Lung (tissue), 12 donors: ENCODE data around the gene SMYD2. TPM values are rescaled to one million over a fixed set of nuclear protein-coding genes. Genes with fewer than 3 reads are reported as not detected.

Experiments used
- ATAC-seq: fragments of 200-7000 bp; cut with Tn5 transposase; one replicate; pipeline ENCODE4 v1.9.1; 2020; ENCODE audit warnings: moderate number of reproducible peaks; ENCODE audit not compliant: insufficient read depth, low FRiP score
- DNase-seq, 3 donors: peaks; one replicate each; pipeline ENCODE4 v3.0.0-alpha.2; 2013 to 2017
- H3K27ac ChIP-seq, 2 donors: one replicate each; pipeline ENCODE4 v1.5.1; 2013; ENCODE audit warnings: mild to moderate bottlenecking in 2 of 2, moderate library complexity in 2 of 2, control low read depth in 1 of 2, inconsistent platforms in 1 of 2, low read depth in 1 of 2, low read length in 1 of 2
- H3K27me3 ChIP-seq, 3 donors: one replicate each; pipeline ENCODE4 v1.5.1; 2013; ENCODE audit warnings: low read length in 2 of 3; ENCODE audit not compliant: control insufficient read depth in 3 of 3, insufficient read depth in 3 of 3
- H3K36me3 ChIP-seq, 4 donors: one replicate each; pipeline ENCODE4 v1.5.1; 2013; ENCODE audit warnings: low read length in 4 of 4, mild to moderate bottlenecking in 1 of 4, moderate library complexity in 1 of 4; ENCODE audit not compliant: control insufficient read depth in 4 of 4, insufficient read depth in 4 of 4
- H3K4me1 ChIP-seq, 5 donors: one replicate each; pipeline ENCODE4 v1.5.1; 2013; ENCODE audit warnings: low read length in 5 of 5, mild to moderate bottlenecking in 2 of 5, moderate library complexity in 1 of 5; ENCODE audit not compliant: control insufficient read depth in 5 of 5, insufficient read depth in 5 of 5
- H3K4me3 ChIP-seq: one replicate; pipeline ENCODE4 v1.5.1; 2013; ENCODE audit warnings: mild to moderate bottlenecking, control low read depth, moderate library complexity
- H3K9ac ChIP-seq, 2 donors: one replicate each; pipeline ENCODE4 v1.5.1; 2013; ENCODE audit warnings: low read length in 2 of 2, control low read depth in 1 of 2; ENCODE audit not compliant: insufficient read depth in 1 of 2
- H3K9me3 ChIP-seq, 4 donors: one replicate each; pipeline ENCODE4 v1.5.1; 2013; ENCODE audit warnings: low read length in 3 of 4, mild to moderate bottlenecking in 1 of 4, moderate library complexity in 1 of 4; ENCODE audit not compliant: control insufficient read depth in 4 of 4, insufficient read depth in 3 of 4
- WGBS, 2 donors: extraction: QIAGEN DNeasy Blood & Tissue Kit; methylation state at CpG; one replicate each; pipeline ENCODE4 v1.1.7; 2013; 5-methylcytosine and 5-hydroxymethylcytosine counted together
- polyA plus RNA-seq, 2 donors: library from polyadenylated mRNA; stranded (reverse); fragments of 200-250 nt; gene quantifications; one replicate each; pipeline ENCODE4 v1.2.1, GENCODE V29; 2013
- total RNA-seq, 2 donors: library from RNA; depleted of rRNA in 1 of 2; stranded (reverse); fragments of >200 nt in 1 of 2; gene quantifications; one replicate each; pipeline ENCODE4 v1.2.1, GENCODE V29; 2014 to 2021
- TF ChIP-seq, protein P1 (sequence below): IDR thresholded peaks from 2 replicates; pipeline ENCODE4 v1.5.1; 2012; ENCODE audit warnings: mild to moderate bottlenecking; ENCODE audit errors: control extremely low read depth, extremely low read depth
- donor health status: control.
- donor health status: control.
- donor health status: Bipolar disorder and iron deficiency.
- donor health status: healthy.
- donor health status: DM: yes; HTN: yes; CAD: no.

Gene SMYD2
- total and polyA plus RNA-seq, 4 donors, result 20.6 to 48.6 (median 28.2) TPM

DNA sequence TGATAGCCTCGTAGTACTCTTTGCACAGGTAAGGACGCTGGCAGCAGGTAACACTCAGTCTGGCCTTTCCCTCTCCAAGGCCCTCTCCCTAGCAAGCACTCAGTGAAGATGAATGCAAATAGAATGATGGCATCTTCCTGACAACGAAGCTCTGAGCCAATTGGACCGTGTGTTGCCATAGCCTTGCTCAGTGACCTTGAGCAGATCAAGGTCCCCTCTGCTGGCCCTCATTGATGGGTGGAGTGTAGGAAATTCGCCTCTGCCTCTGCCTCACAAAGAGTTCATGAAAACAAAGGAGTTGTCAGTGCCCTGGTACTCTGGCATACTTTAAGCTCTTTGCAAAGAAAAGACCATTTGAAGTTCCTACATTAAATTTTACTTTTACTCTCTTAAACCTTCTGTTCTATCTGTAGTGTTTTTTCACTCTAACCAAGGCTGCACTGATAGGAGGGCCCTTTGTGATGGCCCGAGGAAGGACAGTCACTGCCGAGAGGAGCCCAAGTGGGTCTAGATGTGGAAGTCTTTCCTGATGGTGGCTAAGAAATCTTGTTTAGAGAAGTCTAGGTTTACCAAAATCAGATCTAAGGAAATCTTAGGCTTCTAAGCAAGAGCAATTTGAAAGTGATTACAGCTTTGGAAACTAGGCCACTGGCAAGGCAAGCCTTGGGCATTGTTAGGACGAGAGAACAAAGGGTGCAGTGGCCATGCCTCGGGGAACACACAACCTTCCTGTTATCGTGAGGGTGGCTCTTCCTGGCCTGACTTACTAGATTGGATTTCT is 38.2 kb downstream of the SMYD2 start:
- Histone ChIP-seq H3K36me3 (peaks cover 3 to 14% (median 9%) of the 10 kb centered on the region in 4 donors), H3K4me1 (peaks cover 0 to 11% (median 0%) of the 10 kb centered on the region in 5 donors), H3K4me3 (no peak overlapping the region), H3K9ac (no peak overlapping the region), H3K27me3 (no peaks in the 10 kb centered on the region), H3K27ac (peak overlapping the region in 1 of 2 donors; percentile 83), H3K9me3 (no peaks in the 10 kb centered on the region)
- ATAC-seq, result no peak
- WGBS, 2 donors, result 71 to 88% methylated on average over 10 of the region's 10 CpGs
- TF ChIP-seq, protein P1, sequence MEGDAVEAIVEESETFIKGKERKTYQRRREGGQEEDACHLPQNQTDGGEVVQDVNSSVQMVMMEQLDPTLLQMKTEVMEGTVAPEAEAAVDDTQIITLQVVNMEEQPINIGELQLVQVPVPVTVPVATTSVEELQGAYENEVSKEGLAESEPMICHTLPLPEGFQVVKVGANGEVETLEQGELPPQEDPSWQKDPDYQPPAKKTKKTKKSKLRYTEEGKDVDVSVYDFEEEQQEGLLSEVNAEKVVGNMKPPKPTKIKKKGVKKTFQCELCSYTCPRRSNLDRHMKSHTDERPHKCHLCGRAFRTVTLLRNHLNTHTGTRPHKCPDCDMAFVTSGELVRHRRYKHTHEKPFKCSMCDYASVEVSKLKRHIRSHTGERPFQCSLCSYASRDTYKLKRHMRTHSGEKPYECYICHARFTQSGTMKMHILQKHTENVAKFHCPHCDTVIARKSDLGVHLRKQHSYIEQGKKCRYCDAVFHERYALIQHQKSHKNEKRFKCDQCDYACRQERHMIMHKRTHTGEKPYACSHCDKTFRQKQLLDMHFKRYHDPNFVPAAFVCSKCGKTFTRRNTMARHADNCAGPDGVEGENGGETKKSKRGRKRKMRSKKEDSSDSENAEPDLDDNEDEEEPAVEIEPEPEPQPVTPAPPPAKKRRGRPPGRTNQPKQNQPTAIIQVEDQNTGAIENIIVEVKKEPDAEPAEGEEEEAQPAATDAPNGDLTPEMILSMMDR, result no peak
- no peak for DNase-seq

DNA sequence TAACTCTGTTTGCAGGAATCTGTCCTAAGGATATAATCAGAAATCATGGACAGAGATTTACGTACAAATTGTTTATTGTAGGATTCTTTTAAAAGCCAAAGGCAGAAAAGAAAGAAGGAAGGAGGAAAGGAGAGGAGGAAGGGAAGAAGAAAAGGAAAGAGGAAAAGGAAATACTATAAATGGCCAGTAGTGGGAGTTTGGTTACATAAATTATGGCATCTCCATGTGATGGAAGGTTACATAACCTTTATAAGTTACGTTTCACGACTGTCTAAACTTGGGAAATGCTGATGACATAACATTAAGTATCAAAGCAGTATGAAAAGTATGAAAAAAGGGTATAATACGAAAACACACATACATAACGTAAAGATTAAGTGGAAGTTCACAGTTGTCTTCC is 39.0 kb downstream of the SMYD2 start:
- H3K36me3 ChIP-seq, result peaks cover 3 to 11% (median 9%) of the 10 kb centered on the region in 4 donors
- ATAC-seq (no peak), DNase-seq (no peak)
- no peak overlapping the region for H3K9ac ChIP-seq
- TF ChIP-seq, protein P1, result no peak
- H3K9me3 ChIP-seq, result no peaks in the 10 kb centered on the region
- H3K4me1 ChIP-seq, result peaks cover 0 to 11% (median 0%) of the 10 kb centered on the region in 5 donors
- H3K4me3 ChIP-seq, result no peak overlapping the region
- H3K27ac ChIP-seq, result no peak overlapping the region
- 67 to 84% methylated on average over 5 of the region's 5 CpGs for WGBS, 2 donors
- H3K27me3 ChIP-seq, result no peaks in the 10 kb centered on the region

DNA sequence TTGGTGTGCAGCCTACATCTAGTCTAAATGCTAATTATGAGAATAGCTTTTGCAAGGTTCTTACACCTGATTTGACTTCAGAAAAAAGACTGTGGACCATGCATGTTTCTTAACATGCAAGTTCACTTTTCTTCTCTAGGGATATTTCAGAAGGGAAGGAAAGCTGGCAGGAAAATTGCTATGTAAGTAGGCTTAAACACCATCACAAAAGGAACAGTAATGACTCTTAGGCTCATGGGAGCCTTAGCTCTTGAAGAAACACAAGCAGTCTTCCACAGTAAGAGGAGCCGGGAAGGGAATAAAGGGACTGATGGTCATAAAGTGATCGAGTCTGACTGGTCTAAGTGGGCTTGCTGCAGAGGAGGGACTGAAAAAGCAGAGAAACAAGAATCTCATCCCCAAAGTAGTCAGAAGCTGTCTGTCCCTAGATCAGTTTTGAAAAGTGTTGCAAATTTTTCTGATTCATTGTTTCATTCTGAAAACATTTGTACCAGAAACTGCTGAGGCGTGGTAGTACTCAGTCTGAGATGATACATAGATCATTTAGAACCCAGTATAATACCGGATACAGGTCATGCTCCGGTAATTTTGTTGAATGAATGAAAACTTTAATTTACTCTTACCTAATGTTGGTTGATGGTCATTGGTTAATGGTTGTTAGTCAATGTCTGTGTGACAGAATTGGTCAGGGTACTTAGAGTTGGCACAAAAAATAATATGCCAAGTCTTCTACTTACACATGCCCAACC is 40.9 kb downstream of the SMYD2 start:
- H3K4me3 ChIP-seq, result no peak overlapping the region
- DNase-seq (no peak), ATAC-seq (no peak)
- H3K9me3 ChIP-seq, result no peaks in the 10 kb centered on the region
- 90 to 95% methylated on average over 5 of the region's 5 CpGs for WGBS, 2 donors
- H3K27me3 ChIP-seq, result no peaks in the 10 kb centered on the region
- peaks cover 0 to 5% (median 0%) of the 10 kb centered on the region in 5 donors for H3K4me1 ChIP-seq
- H3K9ac ChIP-seq, result no peak overlapping the region
- peaks cover 3 to 14% (median 10%) of the 10 kb centered on the region in 4 donors for H3K36me3 ChIP-seq
- TF ChIP-seq, protein P1, result no peak
- no peak overlapping the region for H3K27ac ChIP-seq
